IPS DF 6.9 (cell line): ENCODE results near the gene ATG4D.
"Not testable (repeated sequence)": the region's sequence is repeated elsewhere in the genome, so short reads cannot be mapped to it uniquely, and the experiment has no call there.

Experiments used
- DNase-seq: peaks from one replicate; pipeline ENCODE4 v3.0.0-alpha.2; 2013; ENCODE audit warnings: low read depth, low spot score
- H3K27ac ChIP-seq: one replicate; pipeline ENCODE4 v1.5.1; 2013; ENCODE audit warnings: low read length, control low read depth
- H3K27me3 ChIP-seq: 2 replicates; pipeline ENCODE4 v1.6.1; 2013; ENCODE audit warnings: mild to moderate bottlenecking, low read length; ENCODE audit not compliant: control insufficient read depth, insufficient read depth
- H3K36me3 ChIP-seq: 2 replicates; pipeline ENCODE4 v1.6.1; 2013; ENCODE audit warnings: low read length; ENCODE audit not compliant: control insufficient read depth, insufficient read depth
- H3K4me1 ChIP-seq: 2 replicates; pipeline ENCODE4 v1.6.1; 2013; ENCODE audit warnings: low read length; ENCODE audit not compliant: control insufficient read depth, insufficient read depth
- H3K4me3 ChIP-seq: 2 replicates; pipeline ENCODE4 v1.5.1; 2013; ENCODE audit warnings: mild to moderate bottlenecking, low read length
- H3K9me3 ChIP-seq: 2 replicates; pipeline ENCODE4 v1.6.1; 2013; ENCODE audit warnings: low read length, inconsistent platforms; ENCODE audit not compliant: control insufficient read depth, insufficient read depth
- WGBS: extraction: QIAGEN DNeasy Blood & Tissue Kit; methylation state at CpG from one replicate; pipeline ENCODE4 v1.1.7; 2013; ENCODE audit warnings: mixed read lengths, missing lambda C conversion rate; ENCODE audit not compliant: insufficient read length, insufficient coverage; 5-methylcytosine and 5-hydroxymethylcytosine counted together

ATG4D gene

GRCh38 chr19:10565567-10566407 is 22.1 kb downstream of the ATG4D start, which contains the start of gene KRI1:
KRI1 (minus strand) TSS chr19:10566010; CDS start chr19:10565999, 11 bp downstream.
- H3K9me3 ChIP-seq = no peaks in the 10 kb centered on the region
- DNase-seq = peak; percentile 92
- no peak within 1 kb of the TSS for H3K27ac ChIP-seq
- WGBS = no CpG with 5 or more reads among the region's 94 CpGs
- peak within 1 kb of the TSS; percentile 99 for H3K4me3 ChIP-seq
- peaks cover 1% of the 10 kb centered on the region; the same call in 1 of the 2 replicates for H3K36me3 ChIP-seq
- no peaks in the 10 kb centered on the region for H3K27me3 ChIP-seq
- H3K4me1 ChIP-seq = 0 out of 2 replicates have a peak, but pooled peaks cover 2% of the 10 kb centered on the region

GRCh38 chr19:10566408-10566657 is 22.6 kb downstream of the ATG4D start:
- H3K27me3 ChIP-seq = no peaks in the 10 kb centered on the region
- no CpG with 5 or more reads among the region's 4 CpGs for WGBS
- no peak overlapping the region; the same call in 1 of the 2 replicates for H3K4me3 ChIP-seq
- H3K9me3 ChIP-seq = no peaks in the 10 kb centered on the region
- H3K36me3 ChIP-seq = no peaks in the 10 kb centered on the region
- 0 out of 2 replicates have a peak, but pooled peaks cover 2% of the 10 kb centered on the region for H3K4me1 ChIP-seq
- no peak overlapping the region for H3K27ac ChIP-seq
- DNase-seq = no peak

- no peaks in the 10 kb centered on the region for H3K36me3 ChIP-seq
- H3K4me3 ChIP-seq = no peak overlapping the region
- H3K4me1 ChIP-seq = 0 out of 2 replicates have a peak, but pooled peaks cover 2% of the 10 kb centered on the region
- H3K27ac ChIP-seq = no peak overlapping the region
- H3K27me3 ChIP-seq = no peaks in the 10 kb centered on the region
- H3K9me3 ChIP-seq = no peaks in the 10 kb centered on the region
- no peak for DNase-seq
- WGBS = no CpG with 5 or more reads among the region's 19 CpGs
Measured at GRCh38 chr19:10566658-10567410, 23.1 kb downstream of the ATG4D start.

- no peak for DNase-seq
- H3K27ac ChIP-seq = no peak overlapping the region
- H3K27me3 ChIP-seq = no peaks in the 10 kb centered on the region
- no peak overlapping the region for H3K4me3 ChIP-seq
- 0 out of 2 replicates have a peak, but pooled peaks cover 2% of the 10 kb centered on the region for H3K4me1 ChIP-seq
- no peaks in the 10 kb centered on the region for H3K9me3 ChIP-seq
- WGBS = no CpG with 5 or more reads among the region's 5 CpGs
- H3K36me3 ChIP-seq = no peaks in the 10 kb centered on the region
Measured at GRCh38 chr19:10567656-10568055, 24.0 kb downstream of the ATG4D start.

- DNase-seq = no peak
- Histone ChIP-seq H3K4me1 (0 out of 2 replicates have a peak, but pooled peaks cover 2% of the 10 kb centered on the region), H3K27ac (no peak overlapping the region), H3K9me3 (no peaks in the 10 kb centered on the region), H3K4me3 (peak overlapping the region; percentile 43; the same call in 1 of the 2 replicates), H3K36me3 (no peaks in the 10 kb centered on the region), H3K27me3 (no peaks in the 10 kb centered on the region)
- WGBS = no CpG with 5 or more reads among the region's 58 CpGs
Measured at GRCh38 chr19:10568062-10568825, 24.5 kb downstream of the ATG4D start.

- no peaks in the 10 kb centered on the region for H3K36me3 ChIP-seq
- DNase-seq = peak; percentile 99
- H3K27ac ChIP-seq = no peak within 1 kb of the TSS
- no CpG with 5 or more reads among the region's 71 CpGs for WGBS
- no peaks in the 10 kb centered on the region for H3K27me3 ChIP-seq
- H3K4me3 ChIP-seq = peak within 1 kb of the TSS; percentile 54; the same call in 1 of the 2 replicates
- 0 out of 2 replicates have a peak, but pooled peaks cover 2% of the 10 kb centered on the region for H3K4me1 ChIP-seq
- no peaks in the 10 kb centered on the region for H3K9me3 ChIP-seq
Measured at GRCh38 chr19:10568826-10569651, 25.3 kb downstream of the ATG4D start, which contains the start of gene CDKN2D. CDKN2D (minus strand) TSS chr19:10568979; CDS start chr19:10568653, 326 bp downstream.

GRCh38 chr19:10573793-10574192 is 30.1 kb downstream of the ATG4D start:
- not testable (repeated sequence) for H3K4me3 ChIP-seq, H3K36me3 ChIP-seq, H3K27me3 ChIP-seq, H3K4me1 ChIP-seq, DNase-seq, H3K9me3 ChIP-seq, H3K27ac ChIP-seq
- no CpG with 5 or more reads among the region's 6 CpGs for WGBS

GRCh38 chr19:10574462-10574861 is 30.8 kb downstream of the ATG4D start:
- H3K4me1 ChIP-seq = no peaks in the 10 kb centered on the region
- no peak for DNase-seq
- peaks cover 8% of the 10 kb centered on the region; the same call in 1 of the 2 replicates for H3K36me3 ChIP-seq
- no peak overlapping the region for H3K4me3 ChIP-seq
- no peaks in the 10 kb centered on the region for H3K27me3 ChIP-seq
- no peaks in the 10 kb centered on the region for H3K9me3 ChIP-seq
- no CpG with 5 or more reads among the region's 8 CpGs for whole genome bisulfite sequencing
- H3K27ac ChIP-seq = no peak overlapping the region

GRCh38 chr19:10575011-10575716 is 31.5 kb downstream of the ATG4D start:
- Histone ChIP-seq H3K4me1 (no peaks in the 10 kb centered on the region), H3K27ac (no peak overlapping the region), H3K4me3 (no peak overlapping the region), H3K36me3 (peaks cover 11% of the 10 kb centered on the region; the same call in 1 of the 2 replicates), H3K27me3 (no peaks in the 10 kb centered on the region), H3K9me3 (no peaks in the 10 kb centered on the region)
- no peak for DNase-seq
- no CpG with 5 or more reads among the region's 6 CpGs for WGBS
